Ramos (cell line): ENCODE data around the gene HS6ST3.

ENCODE experiments used
- in situ Hi-C: fragments of 300-500 bp; cut with MboI; formaldehyde crosslinking; loops from one replicate; pipeline ENCODE4 v1.14.3; 2022; ENCODE audit warnings: low sequenced_read_pairs; ENCODE audit not compliant: unreplicated experiment

Gene HS6ST3

GRCh38 chr13:96632536-96633320, 542.8 kb downstream of the HS6ST3 start:
- in situ Hi-C loops: no loop called here

- in situ Hi-C loops: no loop called here
Measured at GRCh38 chr13:96636001-96636709, 546.2 kb downstream of the HS6ST3 start.

- in situ Hi-C loops: no loop called here
Measured at GRCh38 chr13:96637039-96637438, 547.1 kb downstream of the HS6ST3 start.

GRCh38 chr13:96646101-96646500, 556.2 kb downstream of the HS6ST3 start:
- in situ Hi-C loops: no loop called here

GRCh38 chr13:96646515-96647211, 556.8 kb downstream of the HS6ST3 start:
- in situ Hi-C loops: no loop called here

- in situ Hi-C loops: no loop called here
Measured at GRCh38 chr13:96650301-96650886, 560.5 kb downstream of the HS6ST3 start.

GRCh38 chr13:96651598-96651997, 561.7 kb downstream of the HS6ST3 start:
- in situ Hi-C loops: no loop called here

GRCh38 chr13:96652506-96652905, 562.6 kb downstream of the HS6ST3 start:
- in situ Hi-C loops: no loop called here

GRCh38 chr13:96661612-96662011, 571.7 kb downstream of the HS6ST3 start:
- in situ Hi-C loops: no loop called here

- in situ Hi-C loops: no loop called here
Measured at GRCh38 chr13:96662036-96662435, 572.1 kb downstream of the HS6ST3 start.

- in situ Hi-C loops: no loop called here
Measured at GRCh38 chr13:96667294-96668018, 577.5 kb downstream of the HS6ST3 start.

GRCh38 chr13:96671073-96671472, 581.2 kb downstream of the HS6ST3 start:
- in situ Hi-C loops: no loop called here

- in situ Hi-C loops: no loop called here
Measured at GRCh38 chr13:96672016-96672415, 582.1 kb downstream of the HS6ST3 start.

GRCh38 chr13:96673825-96674224, 583.9 kb downstream of the HS6ST3 start:
- in situ Hi-C loops: no loop called here

- in situ Hi-C loops: no loop called here
Measured at GRCh38 chr13:96677029-96677428, 587.1 kb downstream of the HS6ST3 start.

- in situ Hi-C loops: no loop called here
Measured at GRCh38 chr13:96678801-96679200, 588.9 kb downstream of the HS6ST3 start.

GRCh38 chr13:96680898-96681297, 591.0 kb downstream of the HS6ST3 start:
- in situ Hi-C loops: no loop called here

GRCh38 chr13:96681766-96682165, 591.9 kb downstream of the HS6ST3 start:
- in situ Hi-C loops: no loop called here

- in situ Hi-C loops: no loop called here
Measured at GRCh38 chr13:96684469-96684868, 594.6 kb downstream of the HS6ST3 start.

- in situ Hi-C loops: no loop called here
Measured at GRCh38 chr13:96684907-96685306, 595.0 kb downstream of the HS6ST3 start.
